ENCODE data around the gene BLOC1S1. TPM values are rescaled to one million over a fixed set of nuclear protein-coding genes. Genes with fewer than 3 reads are reported as not detected.

BLOC1S1 gene
- total RNA-seq, 1 experiment from 2014 or later, result 76.0 TPM

DNA sequence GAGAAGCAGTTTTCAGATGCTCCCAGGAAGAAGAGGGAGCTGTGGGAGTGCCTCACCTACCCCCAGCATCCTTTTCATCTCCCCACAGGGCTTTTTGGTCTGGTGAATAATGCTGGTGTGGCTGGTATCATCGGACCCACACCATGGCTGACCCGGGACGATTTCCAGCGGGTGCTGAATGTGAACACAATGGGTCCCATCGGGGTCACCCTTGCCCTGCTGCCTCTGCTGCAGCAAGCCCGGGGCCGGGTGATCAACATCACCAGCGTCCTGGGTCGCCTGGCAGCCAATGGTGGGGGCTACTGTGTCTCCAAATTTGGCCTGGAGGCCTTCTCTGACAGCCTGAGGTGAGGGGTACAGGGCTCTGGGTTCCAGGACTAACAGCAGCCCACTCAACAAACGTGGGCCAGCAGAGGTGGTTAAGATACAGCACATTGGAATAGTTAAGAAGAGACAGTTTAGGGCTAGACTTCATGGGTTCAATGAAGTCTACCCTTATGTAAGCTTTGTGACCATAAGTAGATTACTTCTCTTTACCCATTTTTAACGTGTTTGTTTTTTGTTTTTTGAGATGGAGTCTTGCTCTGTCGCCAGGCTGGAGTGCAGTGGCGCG, 5.9 kb downstream of the BLOC1S1 start:
- Histone ChIP-seq H3K9me3 (ENCODE audit: low read depth, low read length, poor library complexity, severe bottlenecking) (no peaks in the 10 kb centered on the region), H3K4me3 (ENCODE audit: low read depth, low read length, poor library complexity, severe bottlenecking) (no peak overlapping the region), H3K36me3 (ENCODE audit: insufficient read depth, low read length, poor library complexity, severe bottlenecking) (peaks cover 27% of the 10 kb centered on the region), H3K4me1 (ENCODE audit: insufficient read depth, low read length, poor library complexity, severe bottlenecking) (peaks cover 38% of the 10 kb centered on the region), H3K27me3 (replicated peaks; ENCODE audit: insufficient read depth, low read depth, low read length, poor library complexity) (no peaks in the 10 kb centered on the region), H3K27ac (ENCODE audit: low read depth, low read length, poor library complexity, severe bottlenecking) (no peak overlapping the region)
- POLR2A ChIA-PET (ENCODE audit: low non-redundant PET), result interaction anchor here (0.6 kb wide), 1 partner anchor 13 kb away, joined by 3 read pairs; no protein-coding TSS in a partner anchor
- TF ChIP-seq, protein P1, sequence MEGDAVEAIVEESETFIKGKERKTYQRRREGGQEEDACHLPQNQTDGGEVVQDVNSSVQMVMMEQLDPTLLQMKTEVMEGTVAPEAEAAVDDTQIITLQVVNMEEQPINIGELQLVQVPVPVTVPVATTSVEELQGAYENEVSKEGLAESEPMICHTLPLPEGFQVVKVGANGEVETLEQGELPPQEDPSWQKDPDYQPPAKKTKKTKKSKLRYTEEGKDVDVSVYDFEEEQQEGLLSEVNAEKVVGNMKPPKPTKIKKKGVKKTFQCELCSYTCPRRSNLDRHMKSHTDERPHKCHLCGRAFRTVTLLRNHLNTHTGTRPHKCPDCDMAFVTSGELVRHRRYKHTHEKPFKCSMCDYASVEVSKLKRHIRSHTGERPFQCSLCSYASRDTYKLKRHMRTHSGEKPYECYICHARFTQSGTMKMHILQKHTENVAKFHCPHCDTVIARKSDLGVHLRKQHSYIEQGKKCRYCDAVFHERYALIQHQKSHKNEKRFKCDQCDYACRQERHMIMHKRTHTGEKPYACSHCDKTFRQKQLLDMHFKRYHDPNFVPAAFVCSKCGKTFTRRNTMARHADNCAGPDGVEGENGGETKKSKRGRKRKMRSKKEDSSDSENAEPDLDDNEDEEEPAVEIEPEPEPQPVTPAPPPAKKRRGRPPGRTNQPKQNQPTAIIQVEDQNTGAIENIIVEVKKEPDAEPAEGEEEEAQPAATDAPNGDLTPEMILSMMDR (conservative IDR thresholded peaks at IDR 0.05; ENCODE audit: low read depth, low read length), result no peak
- no peak for TF ChIP-seq EZH2 (IDR thresholded peaks at IDR 0.05; ENCODE audit: borderline replicate concordance, low read depth, low read length, poor library complexity, severe bottlenecking)
- no TSS peak for BruUV-seq (replicated peaks)
- intact Hi-C loops (cut with micrococcal nuclease; ENCODE audit: unreplicated experiment), result loop anchor here (5.0 kb wide), 1 partner anchor 64 kb away; no protein-coding TSS in a partner anchor
- CTCF ChIA-PET, result no interaction called here
- DNase-seq (ENCODE audit: low spot score), result no peak

DNA sequence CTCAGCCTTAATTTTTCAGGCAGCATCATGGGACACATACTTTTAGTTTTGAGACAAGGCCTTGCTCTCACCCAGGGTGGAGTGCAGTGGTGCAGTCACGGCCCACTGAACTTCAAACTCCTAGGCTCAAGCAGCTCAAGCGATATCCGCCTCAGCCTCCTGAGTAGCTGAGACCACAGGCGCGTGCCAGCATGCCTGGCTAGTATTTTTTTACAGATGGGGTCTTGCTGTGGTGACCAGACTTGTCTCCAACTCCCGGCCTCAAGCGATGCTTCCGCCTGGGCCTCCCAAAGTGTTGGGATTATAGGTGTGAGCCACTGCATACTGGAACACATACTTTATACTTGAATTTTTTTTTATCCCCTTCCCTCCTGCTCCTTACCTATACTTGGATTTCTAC, 7.1 kb downstream of the BLOC1S1 start:
- Histone ChIP-seq H3K27me3 (replicated peaks; ENCODE audit: insufficient read depth, low read depth, low read length, poor library complexity) (no peaks in the 10 kb centered on the region), H3K4me3 (ENCODE audit: low read depth, low read length, poor library complexity, severe bottlenecking) (no peak overlapping the region), H3K36me3 (ENCODE audit: insufficient read depth, low read length, poor library complexity, severe bottlenecking) (peaks cover 37% of the 10 kb centered on the region), H3K9me3 (ENCODE audit: low read depth, low read length, poor library complexity, severe bottlenecking) (no peaks in the 10 kb centered on the region), H3K4me1 (ENCODE audit: insufficient read depth, low read length, poor library complexity, severe bottlenecking) (peaks cover 28% of the 10 kb centered on the region), H3K27ac (ENCODE audit: low read depth, low read length, poor library complexity, severe bottlenecking) (no peak overlapping the region)
- CTCF ChIA-PET, result interaction anchor here (0.7 to 1.1 kb wide), 2 partner anchors 11 to 65 kb away, joined by 3 to 7 read pairs; no protein-coding TSS in a partner anchor
- no TSS peak for BruUV-seq (replicated peaks)
- DNase-seq (ENCODE audit: low spot score), result no peak
- no peak for TF ChIP-seq EZH2 (IDR thresholded peaks at IDR 0.05; ENCODE audit: borderline replicate concordance, low read depth, low read length, poor library complexity, severe bottlenecking)
- TF ChIP-seq, protein P1 (conservative IDR thresholded peaks at IDR 0.05; ENCODE audit: low read depth, low read length), result no peak
- POLR2A ChIA-PET (ENCODE audit: low non-redundant PET), result no interaction called here
- intact Hi-C loops (cut with micrococcal nuclease; ENCODE audit: unreplicated experiment), result loop anchor here (5.0 kb wide), 1 partner anchor 66 kb away; no protein-coding TSS in a partner anchor

DNA sequence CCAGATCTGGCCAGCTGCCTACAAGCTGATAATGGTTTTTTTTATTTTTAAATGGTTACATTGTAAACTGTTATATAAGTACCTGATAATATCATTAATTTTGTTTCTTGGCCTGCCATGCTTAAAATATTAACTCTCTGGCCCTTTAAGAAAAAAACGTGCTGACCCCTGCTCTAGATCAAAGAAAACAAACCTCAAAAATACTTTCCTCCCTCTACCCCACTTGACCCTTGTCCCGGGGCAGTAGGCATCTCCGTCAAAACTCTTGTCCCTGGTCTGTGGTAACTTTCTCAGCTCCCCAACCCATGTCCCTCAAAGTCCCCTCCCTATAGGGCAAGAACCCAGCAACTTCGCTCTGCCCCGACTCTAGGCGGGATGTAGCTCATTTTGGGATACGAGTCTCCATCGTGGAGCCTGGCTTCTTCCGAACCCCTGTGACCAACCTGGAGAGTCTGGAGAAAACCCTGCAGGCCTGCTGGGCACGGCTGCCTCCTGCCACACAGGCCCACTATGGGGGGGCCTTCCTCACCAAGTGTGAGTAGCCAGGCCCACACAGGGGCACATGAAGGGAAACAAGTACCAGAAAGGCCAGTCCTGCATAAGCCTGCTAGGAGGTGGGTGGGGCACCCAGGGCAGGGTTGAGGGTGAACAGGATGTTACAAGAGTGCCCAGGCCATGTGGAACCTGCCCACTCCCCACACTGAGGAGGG, 7.8 kb downstream of the BLOC1S1 start:
- CTCF ChIA-PET, result interaction anchor here (1.1 kb wide), 1 partner anchor 10 kb away, joined by 7 read pairs; no protein-coding TSS in a partner anchor
- intact Hi-C loops (cut with micrococcal nuclease; ENCODE audit: unreplicated experiment), result loop anchor here (5.0 kb wide), 1 partner anchor 66 kb away; no protein-coding TSS in a partner anchor
- Histone ChIP-seq H3K4me1 (ENCODE audit: insufficient read depth, low read length, poor library complexity, severe bottlenecking) (peaks cover 21% of the 10 kb centered on the region), H3K36me3 (ENCODE audit: insufficient read depth, low read length, poor library complexity, severe bottlenecking) (peaks cover 37% of the 10 kb centered on the region), H3K4me3 (ENCODE audit: low read depth, low read length, poor library complexity, severe bottlenecking) (no peak overlapping the region), H3K27me3 (replicated peaks; ENCODE audit: insufficient read depth, low read depth, low read length, poor library complexity) (no peaks in the 10 kb centered on the region), H3K9me3 (ENCODE audit: low read depth, low read length, poor library complexity, severe bottlenecking) (no peaks in the 10 kb centered on the region), H3K27ac (ENCODE audit: low read depth, low read length, poor library complexity, severe bottlenecking) (no peak overlapping the region)
- no TSS peak for BruUV-seq (replicated peaks)
- TF ChIP-seq EZH2 (IDR thresholded peaks at IDR 0.05; ENCODE audit: borderline replicate concordance, low read depth, low read length, poor library complexity, severe bottlenecking), result no peak
- TF ChIP-seq, protein P1 (conservative IDR thresholded peaks at IDR 0.05; ENCODE audit: low read depth, low read length), result no peak
- POLR2A ChIA-PET (ENCODE audit: low non-redundant PET), result no interaction called here
- no peak for DNase-seq (ENCODE audit: low spot score)

Measured in A673 (cell line).